Lung microvascular endothelial cell (primary cell): ENCODE data around the gene ZFP1. TPM values are rescaled to one million over a fixed set of nuclear protein-coding genes. Genes with fewer than 3 reads are reported as not detected.

Source experiments
- total RNA-seq: library from RNA; depleted of rRNA; stranded (reverse); fragments of >200 nt; gene quantifications from 2 replicates; pipeline ENCODE4 v1.2.1, GENCODE V29; 2014

Gene ZFP1
- total RNA-seq, 1 donor from 2014 or later, result 10.5 TPM

Other genes with a start within 250 kb of the ZFP1 start
- 10.0 and 11.5 TPM in 2 replicates for gene WDR59, start 163.4 kb upstream of the ZFP1 start, total RNA-seq
- 7.9 and 10.7 TPM in 2 replicates for gene ZNRF1, start 149.5 kb upstream of the ZFP1 start, total RNA-seq
- gene LDHD, start 31.7 kb upstream of the ZFP1 start, total RNA-seq, result 0.22 and 0.60 TPM in 2 replicates
- gene CTRB2, start 58.6 kb downstream of the ZFP1 start, total RNA-seq, result not detected in 2 replicates
- not detected in 2 replicates for gene CTRB1, start 70.5 kb downstream of the ZFP1 start, total RNA-seq
- 65.2 and 104 TPM in 2 replicates for gene BCAR1, start 103.1 kb downstream of the ZFP1 start, total RNA-seq